PFSK-1 (cell line): ENCODE measurements around the gene TESMIN.

Source experiments
- TAF1 ChIP-seq: IDR thresholded peaks from 2 replicates; pipeline ENCODE4 v1.6.1; 2012; ENCODE audit warnings: low read length, control low read depth, borderline replicate concordance; ENCODE audit not compliant: insufficient read depth
- TF ChIP-seq, protein P1 (sequence below), 2 experiments: IDR thresholded peaks; 2 replicates each; pipeline versions ENCODE4 v1.6.1 to v1.8.0; 2011 to 2012; ENCODE audit warnings: low read depth in 2 of 2, low read length in 2 of 2, control low read depth in 1 of 2, inconsistent platforms in 1 of 2, mild to moderate bottlenecking in 1 of 2, moderate library complexity in 1 of 2; ENCODE audit not compliant: insufficient read depth in 1 of 2

DNA sequence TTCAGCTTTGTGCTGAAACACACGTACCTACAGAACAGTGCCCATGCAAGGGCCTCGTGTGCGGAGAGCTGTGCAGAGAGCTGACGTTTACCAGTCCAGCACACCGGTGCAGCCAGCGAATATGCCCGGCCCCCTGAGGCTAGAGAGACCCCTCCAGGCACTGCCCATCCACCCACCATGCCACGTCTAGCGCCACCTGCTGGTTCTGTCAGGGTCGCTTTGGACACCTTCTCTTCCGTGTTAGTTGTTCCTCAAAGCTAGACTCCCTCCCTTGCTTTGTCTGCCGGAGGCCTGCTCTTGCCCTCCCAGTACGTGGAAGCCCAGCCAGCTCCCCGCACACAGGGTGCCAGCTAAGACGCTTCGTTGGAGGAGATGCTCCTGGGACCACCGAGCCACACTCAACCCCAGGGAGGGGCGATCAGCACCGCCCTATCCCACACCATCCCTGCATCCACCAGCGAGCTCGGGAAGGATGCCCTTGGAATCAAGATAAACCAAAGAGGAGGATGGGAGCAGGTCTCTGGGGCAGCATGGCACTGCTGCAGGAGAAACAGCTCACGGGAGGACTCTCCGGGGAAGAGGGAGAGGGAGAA lies 47.0 kb upstream of the TESMIN start:
- TF ChIP-seq, protein P1, sequence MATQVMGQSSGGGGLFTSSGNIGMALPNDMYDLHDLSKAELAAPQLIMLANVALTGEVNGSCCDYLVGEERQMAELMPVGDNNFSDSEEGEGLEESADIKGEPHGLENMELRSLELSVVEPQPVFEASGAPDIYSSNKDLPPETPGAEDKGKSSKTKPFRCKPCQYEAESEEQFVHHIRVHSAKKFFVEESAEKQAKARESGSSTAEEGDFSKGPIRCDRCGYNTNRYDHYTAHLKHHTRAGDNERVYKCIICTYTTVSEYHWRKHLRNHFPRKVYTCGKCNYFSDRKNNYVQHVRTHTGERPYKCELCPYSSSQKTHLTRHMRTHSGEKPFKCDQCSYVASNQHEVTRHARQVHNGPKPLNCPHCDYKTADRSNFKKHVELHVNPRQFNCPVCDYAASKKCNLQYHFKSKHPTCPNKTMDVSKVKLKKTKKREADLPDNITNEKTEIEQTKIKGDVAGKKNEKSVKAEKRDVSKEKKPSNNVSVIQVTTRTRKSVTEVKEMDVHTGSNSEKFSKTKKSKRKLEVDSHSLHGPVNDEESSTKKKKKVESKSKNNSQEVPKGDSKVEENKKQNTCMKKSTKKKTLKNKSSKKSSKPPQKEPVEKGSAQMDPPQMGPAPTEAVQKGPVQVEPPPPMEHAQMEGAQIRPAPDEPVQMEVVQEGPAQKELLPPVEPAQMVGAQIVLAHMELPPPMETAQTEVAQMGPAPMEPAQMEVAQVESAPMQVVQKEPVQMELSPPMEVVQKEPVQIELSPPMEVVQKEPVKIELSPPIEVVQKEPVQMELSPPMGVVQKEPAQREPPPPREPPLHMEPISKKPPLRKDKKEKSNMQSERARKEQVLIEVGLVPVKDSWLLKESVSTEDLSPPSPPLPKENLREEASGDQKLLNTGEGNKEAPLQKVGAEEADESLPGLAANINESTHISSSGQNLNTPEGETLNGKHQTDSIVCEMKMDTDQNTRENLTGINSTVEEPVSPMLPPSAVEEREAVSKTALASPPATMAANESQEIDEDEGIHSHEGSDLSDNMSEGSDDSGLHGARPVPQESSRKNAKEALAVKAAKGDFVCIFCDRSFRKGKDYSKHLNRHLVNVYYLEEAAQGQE (IDR thresholded peaks at IDR 0.05; ENCODE audit: insufficient read depth in 1 of 2, low read depth in 2 of 2, low read length in 2 of 2) = no peak
- TF ChIP-seq TAF1 = no peak
